Endothelial cell of umbilical vein (primary cell): ENCODE data around the gene NINL. TPM values are rescaled to one million over a fixed set of nuclear protein-coding genes. Genes with fewer than 3 reads are reported as not detected.
"Not testable (repeated sequence)": the region's sequence is repeated elsewhere in the genome, so short reads cannot be mapped to it uniquely, and the experiment has no call there.

Experiments used
- BruUV-seq: library from RNA; stranded (reverse); fragments of 400-500 nt; replicated peaks from 2 replicates; lab custom pipeline; 2021; lab: Mats Ljungman, UMichigan
- CTCF ChIA-PET: fragments of 300-600, 350-600 bp; sonication (Branson Sonifier 250); formaldehyde crosslinking; loops from one replicate; lab custom pipeline; 2021; ENCODE audit warnings: antibody characterized with exemption, inconsistent platforms; lab: Charles Lee
- POLR2A ChIA-PET: fragments of 300-600, 350-600 bp; sonication (Branson Sonifier 250); formaldehyde crosslinking; loops from one replicate; lab custom pipeline; 2021; ENCODE audit warnings: antibody characterized with exemption, inconsistent platforms; lab: Charles Lee
- DNase-seq: peaks from one replicate; pipeline ENCODE4 v3.0.0-alpha.2; 2011; ENCODE audit warnings: low read depth, low spot score
- FAIRE-seq: peaks from 2 replicates; lab custom pipeline; 2011; peaks lifted over from hg19 to GRCh38; lab: Jason Lieb, UNC
- H2AFZ ChIP-seq: 2 replicates; pipeline ENCODE4 v1.6.0; 2012; ENCODE audit warnings: low read depth, low read length, control low read depth, inconsistent platforms
- H3K27ac ChIP-seq: 2 replicates; pipeline ENCODE4 v1.5.1; 2011; ENCODE audit warnings: low read depth, mild to moderate bottlenecking, control low read depth, low read length, moderate library complexity; ENCODE audit not compliant: insufficient read depth
- H3K27me3 ChIP-seq, 2 experiments: 2 replicates each; pipeline versions ENCODE4 v1.6.0 to v1.6.1; 2011; ENCODE audit warnings: low read length in 2 of 2, mixed read lengths in 1 of 2; ENCODE audit not compliant: control insufficient read depth in 2 of 2, insufficient read depth in 2 of 2
- H3K36me3 ChIP-seq, 2 experiments: 2 replicates in 1 of 2; 3 replicates in 1 of 2; pipeline ENCODE4 v1.5.1; 2011; ENCODE audit warnings: low read length in 2 of 2, mild to moderate bottlenecking in 1 of 2, moderate library complexity in 1 of 2; ENCODE audit not compliant: control insufficient read depth in 2 of 2, insufficient read depth in 2 of 2; ENCODE audit errors: extremely low read depth in 1 of 2
- H3K4me1 ChIP-seq: 3 replicates; pipeline ENCODE4 v1.5.1; 2011; ENCODE audit warnings: mild to moderate bottlenecking, low read length; ENCODE audit not compliant: control insufficient read depth, insufficient read depth; ENCODE audit errors: extremely low read depth
- H3K4me2 ChIP-seq: 2 replicates; pipeline ENCODE4 v1.6.1; 2011; ENCODE audit warnings: low read length, control low read depth, mixed read lengths; ENCODE audit not compliant: insufficient read depth
- H3K4me3 ChIP-seq, 3 experiments: fragments of 200-600 bp in 1 of 3; sonication (generic), shearing (Covaris generic) in 1 of 3; replicated peaks in 1 of 3; 2 replicates each; pipeline ENCODE4 v1.5.1; 2011 to 2016; ENCODE audit warnings: control low read depth in 3 of 3, low read length in 3 of 3, mild to moderate bottlenecking in 2 of 3, inconsistent platforms in 1 of 3, low read depth in 1 of 3, moderate library complexity in 1 of 3; ENCODE audit not compliant: insufficient read depth in 1 of 3
- H3K79me2 ChIP-seq: 2 replicates; pipeline ENCODE4 v1.6.0; 2012; ENCODE audit warnings: low read length, inconsistent platforms; ENCODE audit not compliant: control insufficient read depth, insufficient read depth
- H3K9ac ChIP-seq: replicated peaks from 2 replicates; pipeline ENCODE3; 2011; ENCODE audit warnings: low read length, control low read depth; ENCODE audit not compliant: insufficient read depth; ENCODE audit errors: extremely low read depth
- H3K9me1 ChIP-seq: replicated peaks from 3 replicates; pipeline ENCODE4 v1.6.0; 2011; ENCODE audit warnings: mild to moderate bottlenecking, low read length; ENCODE audit not compliant: control insufficient read depth, insufficient read depth; ENCODE audit errors: extremely low read depth
- H3K9me3 ChIP-seq: replicated peaks from 2 replicates; pipeline ENCODE4 v1.5.1; 2012; ENCODE audit warnings: low read length, inconsistent platforms; ENCODE audit not compliant: control insufficient read depth, insufficient read depth
- H4K20me1 ChIP-seq: replicated peaks from 2 replicates; pipeline ENCODE3; 2011; ENCODE audit warnings: mild to moderate bottlenecking, low read length; ENCODE audit not compliant: control insufficient read depth, insufficient read depth; ENCODE audit errors: extremely low read depth
- EZH2 ChIP-seq: IDR thresholded peaks from 2 replicates; pipeline ENCODE4 v1.6.1; 2012; ENCODE audit warnings: borderline replicate concordance, low read depth, mild to moderate bottlenecking, moderate library complexity, low read length, inconsistent platforms; ENCODE audit not compliant: severe bottlenecking
- FOS ChIP-seq: IDR thresholded peaks from 2 replicates; pipeline ENCODE4 v1.6.1; 2011; ENCODE audit warnings: mild to moderate bottlenecking, low read length, moderate library complexity, borderline replicate concordance; ENCODE audit not compliant: insufficient read depth
- GATA2 ChIP-seq: IDR thresholded peaks from 2 replicates; pipeline ENCODE4 v1.7.0; 2011; ENCODE audit warnings: low read depth, mild to moderate bottlenecking, moderate library complexity, mixed read lengths, low read length; ENCODE audit not compliant: insufficient read length, insufficient read depth
- MYC ChIP-seq: IDR thresholded peaks from one replicate; pipeline ENCODE4 v1.6.1; 2011; ENCODE audit warnings: mild to moderate bottlenecking, low read depth, low read length
- POLR2A ChIP-seq: IDR thresholded peaks from 2 replicates; pipeline ENCODE4 v1.6.1; 2012; ENCODE audit warnings: low read depth, mild to moderate bottlenecking, control low read depth, low read length
- dilution Hi-C: fragments of 300-500 bp; cut with MboI; formaldehyde crosslinking; loops from one replicate; pipeline ENCODE4 v1.15.0; 2019; ENCODE audit warnings: low sequenced_read_pairs; ENCODE audit not compliant: extremely low pct_ligation_motif_present
- intact Hi-C: fragments of 100-400 bp; cut with micrococcal nuclease; formaldehyde crosslinking; loops from one replicate; pipeline ENCODE4 v1.10.0; 2022
- polyA plus RNA-seq, 4 experiments: library from polyadenylated mRNA; depleted of rRNA in 3 of 4; stranded (reverse) in 3 of 4; unstranded in 1 of 4; fragments of >200 nt; gene quantifications; 2 replicates each; pipeline versions ENCODE4 v1.2.1 to v1.2.3, GENCODE V29; 2011 to 2012; ENCODE audit warnings: missing spikeins in 1 of 4
- total RNA-seq: library from RNA; stranded (reverse); gene quantifications from 2 replicates; pipeline ENCODE4 v1.2.3, GENCODE V29; 2021
- TF ChIP-seq, protein P1 (sequence below), 2 donors: IDR thresholded peaks; 1 replicate in 1 of 2; 2 replicates in 1 of 2; pipeline ENCODE4 v1.5.1; 2011; ENCODE audit warnings: low read length in 2 of 2, mild to moderate bottlenecking in 2 of 2, moderate library complexity in 2 of 2, control low read depth in 1 of 2, inconsistent platforms in 1 of 2, low read depth in 1 of 2; ENCODE audit not compliant: insufficient read depth in 1 of 2; ENCODE audit errors: extremely low read depth in 1 of 2

NINL gene
- total and polyA plus RNA-seq, 2 donors (not counting 3 experiments of a cell fraction or from before 2014, with no cell fraction given) = 13.2 to 25.5 TPM

DNA sequence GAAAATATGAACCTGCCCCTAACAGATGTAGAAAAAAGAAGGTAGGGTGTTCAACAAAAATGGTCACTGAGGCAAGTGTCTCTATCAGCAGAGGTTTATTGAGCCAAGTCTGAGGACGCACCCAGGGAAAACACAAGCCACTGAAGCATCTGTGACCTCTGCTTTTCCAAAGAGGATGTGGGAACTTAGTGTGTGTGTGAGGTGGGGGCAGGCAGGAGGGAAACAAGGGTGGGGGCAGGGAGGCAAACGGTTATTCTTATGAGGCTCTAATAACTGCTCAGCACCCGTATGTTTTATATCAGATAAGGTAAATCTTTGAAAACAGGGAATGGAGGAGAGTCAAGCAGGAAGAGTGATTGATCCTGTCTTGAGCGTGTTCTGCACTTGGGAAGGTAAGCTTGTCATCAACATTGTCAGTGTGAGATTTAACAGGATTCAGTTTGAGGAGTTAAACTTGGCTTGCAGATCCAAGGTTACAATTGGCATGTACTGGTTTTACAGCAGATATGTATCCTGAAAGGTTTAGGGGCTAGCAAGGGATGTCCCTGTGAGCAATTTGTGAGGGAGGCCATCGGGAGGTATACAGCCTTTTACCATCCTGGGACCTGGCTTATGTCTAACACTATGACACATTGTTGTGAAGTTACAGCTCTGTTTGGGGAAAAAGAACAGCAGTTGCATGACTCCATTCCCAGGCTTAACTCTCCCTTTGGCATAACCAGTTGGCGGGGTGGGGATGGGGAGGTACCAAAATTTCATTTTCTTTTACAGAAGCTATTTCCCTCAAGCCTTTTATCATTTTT lies 33.7 kb downstream of the NINL start:
- Histone ChIP-seq H3K4me1 (no peaks in the 10 kb centered on the region), H3K9ac (no peak overlapping the region), H3K27ac (no peak overlapping the region), H3K4me3 (no peak overlapping the region), H3K4me2 (no peak overlapping the region), H3K27me3 (no peaks in the 10 kb centered on the region), H3K9me3 (no peaks in the 10 kb centered on the region), H2AFZ (no peak overlapping the region), H3K9me1 (no peaks in the 10 kb centered on the region), H4K20me1 (no peaks in the 10 kb centered on the region), H3K36me3 (no peaks in the 10 kb centered on the region), H3K79me2 (no peaks in the 10 kb centered on the region)
- ChIA-PET CTCF (interaction anchor here (2.4 kb wide), 1 partner anchor 10 kb away, joined by 10 read pairs; no protein-coding TSS in a partner anchor), POLR2A (no interaction called here)
- no peak for TF ChIP-seq MYC
- TF ChIP-seq POLR2A = no peak
- TF ChIP-seq FOS = no peak
- no peak for TF ChIP-seq GATA2
- no peak for TF ChIP-seq EZH2
- TF ChIP-seq, protein P1, sequence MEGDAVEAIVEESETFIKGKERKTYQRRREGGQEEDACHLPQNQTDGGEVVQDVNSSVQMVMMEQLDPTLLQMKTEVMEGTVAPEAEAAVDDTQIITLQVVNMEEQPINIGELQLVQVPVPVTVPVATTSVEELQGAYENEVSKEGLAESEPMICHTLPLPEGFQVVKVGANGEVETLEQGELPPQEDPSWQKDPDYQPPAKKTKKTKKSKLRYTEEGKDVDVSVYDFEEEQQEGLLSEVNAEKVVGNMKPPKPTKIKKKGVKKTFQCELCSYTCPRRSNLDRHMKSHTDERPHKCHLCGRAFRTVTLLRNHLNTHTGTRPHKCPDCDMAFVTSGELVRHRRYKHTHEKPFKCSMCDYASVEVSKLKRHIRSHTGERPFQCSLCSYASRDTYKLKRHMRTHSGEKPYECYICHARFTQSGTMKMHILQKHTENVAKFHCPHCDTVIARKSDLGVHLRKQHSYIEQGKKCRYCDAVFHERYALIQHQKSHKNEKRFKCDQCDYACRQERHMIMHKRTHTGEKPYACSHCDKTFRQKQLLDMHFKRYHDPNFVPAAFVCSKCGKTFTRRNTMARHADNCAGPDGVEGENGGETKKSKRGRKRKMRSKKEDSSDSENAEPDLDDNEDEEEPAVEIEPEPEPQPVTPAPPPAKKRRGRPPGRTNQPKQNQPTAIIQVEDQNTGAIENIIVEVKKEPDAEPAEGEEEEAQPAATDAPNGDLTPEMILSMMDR (IDR thresholded peaks at IDR 0.05; ENCODE audit: extremely low read depth in 1 of 2, insufficient read depth in 1 of 2, low read depth in 1 of 2, low read length in 2 of 2) = no peak
- DNase-seq (peak; percentile 30), FAIRE-seq (no peak)
- no TSS peak for BruUV-seq
- dilution Hi-C loops (no loop called here), intact Hi-C loops (no loop called here)

DNA sequence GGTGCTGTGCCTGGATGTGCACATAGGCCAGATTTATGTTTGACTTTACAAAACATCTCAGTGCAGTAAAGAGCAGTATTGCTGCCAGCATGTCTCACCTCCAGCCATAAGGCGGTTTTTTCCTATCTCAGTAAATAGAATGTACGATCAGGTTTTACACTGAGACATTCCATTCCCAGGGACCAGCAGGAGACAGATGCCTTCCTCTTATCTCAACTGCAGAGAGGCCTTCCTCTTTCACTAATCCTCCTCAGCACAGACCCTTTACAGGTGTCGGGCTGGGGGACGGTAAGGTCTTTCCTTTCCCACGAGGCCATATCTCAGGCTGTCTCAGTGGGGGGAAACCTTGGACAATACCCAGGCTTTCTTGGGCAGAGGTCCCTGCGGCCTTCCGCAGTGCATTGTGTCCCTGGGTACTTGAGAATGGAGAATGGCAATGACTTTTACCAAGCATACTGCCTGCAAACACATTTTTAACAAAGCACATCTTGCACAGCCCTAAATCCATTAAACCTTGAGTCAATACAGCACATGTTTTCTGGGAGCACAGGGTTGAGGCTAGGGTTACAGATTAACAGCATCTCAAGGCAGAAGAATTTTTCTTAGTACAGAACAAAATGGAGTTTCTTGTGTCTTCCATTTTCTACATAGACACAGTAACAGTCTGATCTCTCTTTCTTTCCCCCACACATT lies 34.5 kb downstream of the NINL start:
- H3K79me2 ChIP-seq, DNase-seq, intact Hi-C loops, POLR2A ChIA-PET, H3K9me3 ChIP-seq, BruUV-seq, FAIRE-seq, H3K4me2 ChIP-seq, H4K20me1 ChIP-seq, H3K27ac ChIP-seq, H3K36me3 ChIP-seq, H3K9ac ChIP-seq, H3K9me1 ChIP-seq, H2AFZ ChIP-seq, H3K27me3 ChIP-seq, H3K4me3 ChIP-seq, H3K4me1 ChIP-seq, dilution Hi-C loops: not testable (repeated sequence)
- CTCF ChIA-PET = interaction anchor here (2.4 kb wide), 1 partner anchor 10 kb away, joined by 10 read pairs; no protein-coding TSS in a partner anchor
